Measurements from ENCODE around the gene NTSR1. TPM values are rescaled to one million over a fixed set of nuclear protein-coding genes. Genes with fewer than 3 reads are reported as not detected.
A peak's percentile ranks its signal among the peaks of the same experiment; 100 is the strongest.

Gene NTSR1
- total and polyA plus RNA-seq, 7 donors: 0.60 to 54.0 (median 8.8) TPM; not detected in 1

GRCh38 chr20:62760856-62761758 lies 52.5 kb downstream of the NTSR1 start:
- H3K4me3 ChIP-seq: no peak overlapping the region
- peaks cover 0 to 7% (median 0%) of the 10 kb centered on the region in 4 donors for H3K36me3 ChIP-seq
- WGBS, 2 donors: 69 to 76% methylated on average over 26 of the region's 26 CpGs
- H3K4me1 ChIP-seq: peaks cover 0 to 35% (median 25%) of the 10 kb centered on the region in 4 donors
- peak; percentile 80 for DNase-seq
- no peaks in the 10 kb centered on the region for H3K27me3 ChIP-seq
- TF ChIP-seq POLR2A (IDR thresholded peaks at IDR 0.05): no peak
- TF ChIP-seq POLR2AphosphoS5 (IDR thresholded peaks at IDR 0.05): peak in 3 of 4 donors; percentile 5 to 24 (median 23)
- H3K9me3 ChIP-seq: no peaks in the 10 kb centered on the region
- intact Hi-C loops (cut with DNase I): no loop called here
- H3K27ac ChIP-seq: peak overlapping the region; percentile 44 to 76 (median 66)

GRCh38 chr20:62761759-62762131 lies 53.1 kb downstream of the NTSR1 start:
- TF ChIP-seq EP300 (IDR thresholded peaks at IDR 0.05): no peak
- TF ChIP-seq CTCF (IDR thresholded peaks at IDR 0.05): no peak
- no peak for TF ChIP-seq POLR2AphosphoS5 (IDR thresholded peaks at IDR 0.05)
- TF ChIP-seq POLR2A (IDR thresholded peaks at IDR 0.05): no peak
- H3K27me3 ChIP-seq: no peaks in the 10 kb centered on the region

GRCh38 chr20:62762376-62762775 lies 53.7 kb downstream of the NTSR1 start:
- Histone ChIP-seq H3K27ac (peak overlapping the region in 1 of 4 donors; percentile 76), H3K36me3 (peaks cover 0 to 7% (median 0%) of the 10 kb centered on the region in 4 donors), H3K9me3 (no peaks in the 10 kb centered on the region), H3K27me3 (no peaks in the 10 kb centered on the region), H3K4me3 (no peak overlapping the region), H3K4me1 (peaks cover 0 to 29% (median 22%) of the 10 kb centered on the region in 4 donors)
- no peak for TF ChIP-seq POLR2A (IDR thresholded peaks at IDR 0.05)
- no peak for TF ChIP-seq EP300 (IDR thresholded peaks at IDR 0.05)
- TF ChIP-seq POLR2AphosphoS5 (IDR thresholded peaks at IDR 0.05): no peak
- no peak for TF ChIP-seq CTCF (IDR thresholded peaks at IDR 0.05)
- DNase-seq: no peak
- 83 to 92% methylated on average over 22 of the region's 22 CpGs for WGBS, 2 donors
- intact Hi-C loops (cut with DNase I): no loop called here

More at GRCh38 chr20:62761759-62762131, 53.1 kb downstream of the NTSR1 start:
- peaks cover 0 to 7% (median 0%) of the 10 kb centered on the region in 4 donors for H3K36me3 ChIP-seq
- DNase-seq: no peak
- peaks cover 0 to 29% (median 22%) of the 10 kb centered on the region in 4 donors for H3K4me1 ChIP-seq
- intact Hi-C loops (cut with DNase I): no loop called here
- H3K4me3 ChIP-seq: no peak overlapping the region
- WGBS, 2 donors: 93 to 95% methylated on average over 6 of the region's 6 CpGs
- peak overlapping the region; percentile 44 to 76 (median 66) for H3K27ac ChIP-seq
- H3K9me3 ChIP-seq: no peaks in the 10 kb centered on the region

- H3K9me3 ChIP-seq: no peaks in the 10 kb centered on the region
- DNase-seq: no peak
- intact Hi-C loops (cut with DNase I): no loop called here
- H3K27me3 ChIP-seq: no peaks in the 10 kb centered on the region
- peaks cover 0 to 3% (median 0%) of the 10 kb centered on the region in 4 donors for H3K36me3 ChIP-seq
- TF ChIP-seq CTCF (IDR thresholded peaks at IDR 0.05) (no peak), POLR2A (IDR thresholded peaks at IDR 0.05) (no peak), EP300 (IDR thresholded peaks at IDR 0.05) (no peak), POLR2AphosphoS5 (IDR thresholded peaks at IDR 0.05) (no peak)
- 88 to 91% methylated on average over 16 of the region's 16 CpGs for WGBS, 2 donors
- no peak overlapping the region for H3K27ac ChIP-seq
- H3K4me1 ChIP-seq: peaks cover 0 to 31% (median 23%) of the 10 kb centered on the region in 4 donors
- H3K4me3 ChIP-seq: no peak overlapping the region
Observed at GRCh38 chr20:62762801-62763368, 54.2 kb downstream of the NTSR1 start.

DNA sequence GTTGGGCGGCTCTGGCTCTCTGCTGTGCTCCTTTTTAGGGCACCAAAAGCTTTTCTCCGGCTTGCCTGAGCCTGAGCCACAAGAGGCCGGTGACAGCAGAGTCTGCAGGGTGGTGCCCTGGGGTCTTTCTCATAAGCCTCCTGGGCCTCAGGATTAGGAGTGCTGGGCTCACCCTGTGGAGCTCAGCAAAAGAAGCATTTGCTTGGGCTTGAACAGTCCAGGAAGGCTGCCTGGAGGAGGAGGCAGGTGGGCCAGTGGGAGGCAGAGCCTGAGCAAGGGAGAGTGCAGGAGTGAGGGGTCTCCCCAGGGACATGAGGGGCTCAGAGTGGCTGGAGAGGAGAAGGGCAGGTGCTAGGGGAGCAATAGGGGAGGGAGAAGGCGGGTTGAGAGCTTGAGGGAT lies 54.8 kb downstream of the NTSR1 start:
- no peak for DNase-seq
- TF ChIP-seq EP300 (IDR thresholded peaks at IDR 0.05) (no peak), CTCF (IDR thresholded peaks at IDR 0.05) (no peak), POLR2AphosphoS5 (IDR thresholded peaks at IDR 0.05) (no peak), POLR2A (IDR thresholded peaks at IDR 0.05) (no peak)

More for the DNA sequence above, 54.8 kb downstream of the NTSR1 start:
- WGBS, 2 donors: 95 to 96% methylated on average over 4 of the region's 4 CpGs
- Histone ChIP-seq H3K4me1 (peaks cover 0 to 36% (median 27%) of the 10 kb centered on the region in 4 donors), H3K4me3 (no peak overlapping the region), H3K27me3 (no peaks in the 10 kb centered on the region), H3K36me3 (peaks cover 0 to 3% (median 0%) of the 10 kb centered on the region in 4 donors), H3K27ac (no peak overlapping the region), H3K9me3 (no peaks in the 10 kb centered on the region)
- intact Hi-C loops (cut with DNase I): no loop called here

Data from sigmoid colon (tissue), 7 donors.